ENCODE data around the gene OR51F1.

DNA sequence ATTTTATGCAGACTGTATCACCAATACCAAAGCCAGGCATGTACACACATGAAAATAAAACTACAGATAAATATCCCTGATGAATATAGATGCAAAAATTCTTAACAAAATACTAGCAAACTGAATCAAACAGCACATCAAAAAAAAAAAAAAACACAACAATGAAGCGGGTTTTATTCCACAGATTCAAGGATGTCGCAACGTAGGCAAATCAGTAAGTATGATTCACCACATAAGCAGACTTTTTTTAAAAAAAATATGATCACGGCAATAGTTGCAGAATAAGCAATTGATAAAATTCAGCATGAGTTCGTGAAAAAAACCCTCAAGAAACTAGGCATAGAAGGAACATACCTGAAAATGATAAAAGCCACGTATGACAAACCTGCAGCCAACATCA is 21.3 kb downstream of the OR51F1 start:
- TF ChIP-seq, protein P1, sequence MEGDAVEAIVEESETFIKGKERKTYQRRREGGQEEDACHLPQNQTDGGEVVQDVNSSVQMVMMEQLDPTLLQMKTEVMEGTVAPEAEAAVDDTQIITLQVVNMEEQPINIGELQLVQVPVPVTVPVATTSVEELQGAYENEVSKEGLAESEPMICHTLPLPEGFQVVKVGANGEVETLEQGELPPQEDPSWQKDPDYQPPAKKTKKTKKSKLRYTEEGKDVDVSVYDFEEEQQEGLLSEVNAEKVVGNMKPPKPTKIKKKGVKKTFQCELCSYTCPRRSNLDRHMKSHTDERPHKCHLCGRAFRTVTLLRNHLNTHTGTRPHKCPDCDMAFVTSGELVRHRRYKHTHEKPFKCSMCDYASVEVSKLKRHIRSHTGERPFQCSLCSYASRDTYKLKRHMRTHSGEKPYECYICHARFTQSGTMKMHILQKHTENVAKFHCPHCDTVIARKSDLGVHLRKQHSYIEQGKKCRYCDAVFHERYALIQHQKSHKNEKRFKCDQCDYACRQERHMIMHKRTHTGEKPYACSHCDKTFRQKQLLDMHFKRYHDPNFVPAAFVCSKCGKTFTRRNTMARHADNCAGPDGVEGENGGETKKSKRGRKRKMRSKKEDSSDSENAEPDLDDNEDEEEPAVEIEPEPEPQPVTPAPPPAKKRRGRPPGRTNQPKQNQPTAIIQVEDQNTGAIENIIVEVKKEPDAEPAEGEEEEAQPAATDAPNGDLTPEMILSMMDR (conservative IDR thresholded peaks at IDR 0.05): no peak
- no peak for TF ChIP-seq EZH2 (IDR thresholded peaks at IDR 0.05; ENCODE audit: low read depth)

Measured in PC-9 (cell line).